GM18505 (cell line): ENCODE measurements around the gene GNB5.

Experiments used
- ATAC-seq: cut with Tn5 transposase; IDR thresholded peaks from one replicate; pipeline ENCODE4 v1.9.1; 2021; ENCODE audit not compliant: unreplicated experiment
- POLR2A ChIP-seq: IDR thresholded peaks from 4 replicates; pipeline ENCODE4 v1.6.1; 2011; ENCODE audit warnings: borderline replicate concordance; ENCODE audit not compliant: insufficient read depth, insufficient read length; ENCODE audit errors: extremely low read depth

Gene GNB5

DNA sequence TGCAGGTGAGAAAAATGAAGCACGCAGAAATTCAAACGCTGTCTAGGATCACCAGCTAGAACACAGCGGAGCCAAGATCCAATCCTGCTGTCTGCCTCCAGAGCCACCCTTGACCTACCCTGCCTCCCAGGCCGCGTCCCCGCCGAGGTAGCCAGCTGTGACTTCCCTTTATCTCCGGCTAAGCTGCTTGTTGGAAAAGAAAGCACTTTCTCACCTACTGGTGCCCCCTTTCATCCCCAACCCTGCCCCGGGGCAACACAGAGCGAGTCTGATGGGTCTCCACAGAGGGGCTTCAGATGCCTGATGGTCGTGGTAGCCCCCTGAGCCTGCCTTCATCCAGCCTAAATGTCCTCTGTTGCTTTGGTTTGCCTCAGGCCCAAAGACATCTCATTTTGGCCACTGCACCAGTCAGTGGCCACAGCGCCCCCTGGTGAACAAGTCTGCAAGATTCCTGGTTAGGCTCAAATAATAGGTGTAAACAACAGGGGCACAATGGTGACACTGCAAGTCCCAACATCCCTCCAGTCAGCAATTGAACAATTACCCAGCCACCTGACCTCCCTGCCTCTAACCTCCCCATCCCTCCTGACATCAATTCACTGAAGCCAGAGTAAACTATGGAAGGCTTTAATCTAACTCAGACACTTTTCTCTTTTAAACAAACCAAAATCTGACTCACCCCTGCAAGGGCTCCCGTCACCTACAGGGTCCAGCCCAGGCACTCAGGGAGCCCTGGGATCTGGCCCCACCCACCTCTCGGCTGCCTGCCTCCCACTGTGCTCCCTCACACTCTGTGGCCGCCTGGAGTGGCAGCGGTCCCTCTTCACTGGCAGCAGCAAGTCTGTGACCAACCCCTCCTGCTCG is 51.4 kb downstream of the GNB5 start:
- no peak for ATAC-seq
- no peak for TF ChIP-seq POLR2A

DNA sequence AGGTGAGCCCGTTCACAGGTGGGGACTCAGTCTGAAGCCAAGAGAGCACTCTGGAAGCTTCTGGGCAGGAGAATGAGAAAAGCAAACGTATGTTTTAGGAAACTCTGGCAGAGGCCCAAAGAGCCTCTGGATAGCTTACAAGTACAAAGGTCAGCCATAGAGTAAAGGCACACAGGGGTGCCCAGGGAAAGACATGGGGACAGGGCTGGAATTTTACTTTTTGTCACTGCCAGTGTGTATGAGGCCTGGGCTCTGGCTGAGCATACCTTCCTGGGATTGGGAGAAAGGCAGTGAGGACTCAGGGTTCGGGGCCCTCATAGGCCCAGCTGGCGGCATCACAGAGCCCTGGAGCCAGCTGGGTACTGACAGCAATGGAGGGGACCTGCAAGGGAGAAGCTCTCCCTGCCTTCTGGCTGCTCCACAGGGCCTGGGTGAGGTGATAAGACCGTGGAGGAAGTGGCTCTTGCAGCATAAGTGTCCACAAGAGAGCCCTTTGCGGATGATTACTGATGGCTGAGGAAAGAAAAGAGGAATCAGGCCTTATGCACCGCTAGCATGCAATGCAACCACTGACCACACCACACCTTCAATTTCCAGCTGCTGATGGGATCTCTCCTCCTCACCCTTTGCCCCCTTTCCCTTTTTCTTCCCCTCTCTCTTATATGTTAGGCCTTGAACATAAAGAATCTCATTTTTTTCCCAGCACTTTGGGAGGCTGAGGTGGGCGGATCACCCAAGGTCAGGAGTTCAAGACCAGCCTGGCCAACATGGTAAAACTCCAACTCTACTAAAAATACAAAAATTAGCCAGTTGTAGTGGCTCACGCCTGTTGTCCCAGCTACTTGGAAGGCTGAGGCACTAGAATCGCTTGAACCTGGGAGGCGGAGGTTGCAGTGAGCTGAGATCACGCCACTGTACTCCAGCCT is 53.5 kb downstream of the GNB5 start:
- no peak for ATAC-seq

GRCh38 chr15:52136442-52136980 is 54.7 kb downstream of the GNB5 start:
- no peak for ATAC-seq
- TF ChIP-seq POLR2A = no peak

More for the DNA sequence above, 53.5 kb downstream of the GNB5 start:
- TF ChIP-seq POLR2A = no peak

- TF ChIP-seq POLR2A = no peak
- no peak for ATAC-seq
Measured at GRCh38 chr15:52134502-52135144, 56.6 kb downstream of the GNB5 start.

DNA sequence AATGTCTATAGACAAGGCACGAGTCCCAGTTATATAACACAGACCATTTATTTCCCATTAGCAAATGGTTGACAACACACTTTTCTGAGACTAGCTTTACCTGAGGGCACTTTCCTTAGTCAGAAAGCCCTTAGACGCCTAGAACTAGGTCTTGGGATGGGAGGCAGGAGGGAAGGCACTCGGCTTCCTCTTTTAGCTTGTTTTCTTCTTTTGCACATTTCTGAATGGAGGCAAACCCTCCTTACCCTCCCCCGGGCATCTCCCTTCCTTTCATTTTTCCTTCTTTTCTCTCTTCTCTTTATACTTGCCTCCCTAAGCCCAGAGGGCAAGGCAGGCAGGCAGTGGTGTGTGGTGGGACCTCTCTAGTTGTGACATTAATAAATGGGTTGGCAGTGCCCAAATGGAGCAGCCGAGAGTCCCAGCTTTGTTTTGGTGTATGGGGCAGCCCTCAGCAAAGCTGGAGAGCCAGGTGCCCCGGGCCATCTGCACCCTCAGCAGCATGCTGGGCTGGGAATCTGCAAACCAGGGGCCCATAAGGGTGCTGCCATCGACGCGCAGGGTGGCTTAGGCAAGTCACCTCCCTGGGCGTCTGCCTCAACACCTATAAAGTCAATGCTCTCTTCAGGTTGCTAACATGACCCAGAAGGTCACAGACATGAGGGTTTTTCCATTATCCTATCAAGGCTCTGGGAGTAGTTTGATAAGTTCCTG is 57.5 kb downstream of the GNB5 start:
- no peak for TF ChIP-seq POLR2A
- ATAC-seq = no peak

DNA sequence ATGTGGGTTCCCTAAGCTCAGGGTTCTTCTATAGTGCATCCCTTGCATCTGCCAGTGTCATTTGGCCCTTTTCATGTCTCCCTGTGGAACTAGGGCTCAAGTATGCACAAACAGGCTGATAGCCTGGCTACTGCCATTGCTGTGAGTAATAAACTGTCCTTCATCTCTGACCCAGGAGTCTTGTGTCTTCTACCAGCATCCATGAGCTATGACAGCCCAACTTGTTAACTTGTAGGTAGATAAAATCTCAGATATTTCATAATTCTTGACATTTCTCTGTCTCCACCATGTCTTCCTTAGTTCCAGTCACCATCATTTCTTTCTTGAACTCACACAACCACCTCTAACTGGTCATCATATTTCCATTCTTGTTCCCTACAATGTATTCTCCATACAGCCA is 59.1 kb downstream of the GNB5 start:
- no peak for TF ChIP-seq POLR2A
- no peak for ATAC-seq

GRCh38 chr15:52128568-52128967 is 62.6 kb downstream of the GNB5 start:
- ATAC-seq = no peak
- TF ChIP-seq POLR2A = no peak

DNA sequence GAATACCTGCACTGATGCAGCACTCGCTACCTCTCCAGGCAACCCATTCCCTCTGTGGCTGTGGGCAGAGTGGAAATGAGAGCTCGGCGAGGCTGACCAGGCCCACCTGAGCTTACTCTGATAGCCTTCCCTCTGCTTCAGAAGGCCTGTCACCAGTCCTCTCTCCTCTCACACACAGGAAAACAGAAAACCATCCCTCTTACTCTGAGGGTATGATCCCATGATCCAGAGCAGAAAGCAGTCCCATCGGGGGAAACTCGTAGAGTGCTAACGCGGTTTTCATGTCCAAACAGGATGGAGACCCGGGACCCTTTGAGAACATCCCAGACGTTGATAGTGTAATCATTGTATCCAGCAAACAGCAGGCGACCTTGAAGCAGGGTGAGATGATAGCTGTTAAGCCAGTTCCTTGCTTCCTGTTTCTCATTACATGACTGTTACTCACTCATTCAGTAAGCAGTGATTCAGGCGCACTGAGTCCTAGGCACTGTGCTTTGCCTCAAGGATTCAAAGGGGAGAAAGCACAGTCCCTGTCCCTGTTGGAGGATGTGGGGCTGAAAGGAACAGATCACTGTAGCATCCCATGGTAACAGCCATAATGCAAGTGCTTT is 66.8 kb downstream of the GNB5 start:
- no peak for TF ChIP-seq POLR2A
- ATAC-seq = no peak

DNA sequence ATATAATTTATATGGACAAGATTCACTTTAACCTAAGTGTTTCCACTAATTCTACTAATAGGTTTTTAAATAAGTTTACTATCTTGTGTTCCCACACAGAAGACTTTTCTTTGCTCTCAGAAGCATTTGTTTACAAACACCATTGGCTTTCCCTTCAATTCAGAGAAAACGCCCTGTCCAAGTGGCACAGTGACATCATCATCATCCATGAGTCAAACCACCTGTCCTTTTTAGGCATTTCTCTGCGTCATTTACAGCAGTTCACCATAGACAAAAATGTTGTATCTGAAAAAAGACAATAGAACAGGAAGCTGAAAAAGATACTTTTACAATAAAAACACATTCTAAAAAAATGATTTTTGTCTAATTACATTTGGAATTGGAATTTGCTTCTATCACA is 69.3 kb downstream of the GNB5 start:
- no peak for ATAC-seq
- no peak for TF ChIP-seq POLR2A

- ATAC-seq = no peak
- TF ChIP-seq POLR2A = no peak
Measured at GRCh38 chr15:52121006-52121405, 70.2 kb downstream of the GNB5 start.

- no peak for ATAC-seq
- TF ChIP-seq POLR2A = no peak
Measured at GRCh38 chr15:52120488-52120887, 70.7 kb downstream of the GNB5 start.
